GM21825 (cell line): Measurements from ENCODE around the gene SP7.
"Not testable (repeated sequence)": the region's sequence is repeated elsewhere in the genome, so short reads cannot be mapped to it uniquely, and the experiment has no call there.

Experiments used
- ATAC-seq: cut with Tn5 transposase; IDR thresholded peaks from one replicate; pipeline ENCODE4 v1.9.1; 2021; ENCODE audit warnings: mild to moderate bottlenecking, moderate library complexity; ENCODE audit not compliant: unreplicated experiment

The SP7 gene

GRCh38 chr12:53347905-53348304 lies 11.8 kb upstream of the SP7 start:
- no peak for ATAC-seq

GRCh38 chr12:53346491-53346890 lies 10.3 kb upstream of the SP7 start:
- no peak for ATAC-seq

GRCh38 chr12:53345486-53346188 lies 9.5 kb upstream of the SP7 start:
- ATAC-seq = no peak

- ATAC-seq = peak; percentile 60
Observed at GRCh38 chr12:53344824-53345485, 8.8 kb upstream of the SP7 start.

GRCh38 chr12:53344487-53344823 lies 8.3 kb upstream of the SP7 start:
- no peak for ATAC-seq

- no peak for ATAC-seq
Observed at GRCh38 chr12:53343969-53344368, 7.8 kb upstream of the SP7 start.

- no peak for ATAC-seq
Observed at GRCh38 chr12:53343449-53343848, 7.3 kb upstream of the SP7 start.

GRCh38 chr12:53340398-53340797 lies 4.2 kb upstream of the SP7 start:
- no peak for ATAC-seq

GRCh38 chr12:53338916-53339315 lies 2.8 kb upstream of the SP7 start:
- ATAC-seq = no peak

- ATAC-seq = no peak
Observed at GRCh38 chr12:53338017-53338416, 1.9 kb upstream of the SP7 start.

- no peak for ATAC-seq
Observed at GRCh38 chr12:53334822-53335221, 1.3 kb downstream of the SP7 start.

GRCh38 chr12:53333845-53334244 lies 2.3 kb downstream of the SP7 start:
- no peak for ATAC-seq

GRCh38 chr12:53333289-53333688 lies 2.9 kb downstream of the SP7 start:
- no peak for ATAC-seq

GRCh38 chr12:53332744-53333143 lies 3.4 kb downstream of the SP7 start:
- no peak for ATAC-seq

GRCh38 chr12:53332339-53332738 lies 3.8 kb downstream of the SP7 start:
- not testable (repeated sequence) for ATAC-seq

GRCh38 chr12:53330671-53331070 lies 5.5 kb downstream of the SP7 start:
- no peak for ATAC-seq

- no peak for ATAC-seq
Observed at GRCh38 chr12:53328043-53328435, 8.1 kb downstream of the SP7 start.

GRCh38 chr12:53327435-53328042 lies 8.6 kb downstream of the SP7 start:
- no peak for ATAC-seq

- no peak for ATAC-seq
Observed at GRCh38 chr12:53326460-53327185, 9.5 kb downstream of the SP7 start.

- no peak for ATAC-seq
Observed at GRCh38 chr12:53325511-53326061, 10.6 kb downstream of the SP7 start.

- peak; percentile 50 for ATAC-seq
Observed at GRCh38 chr12:53324779-53325510, 11.2 kb downstream of the SP7 start.
